ENCODE measurements around the gene KCNK18.
A peak's percentile ranks its signal among the peaks of the same experiment; 100 is the strongest.

Gene KCNK18

DNA sequence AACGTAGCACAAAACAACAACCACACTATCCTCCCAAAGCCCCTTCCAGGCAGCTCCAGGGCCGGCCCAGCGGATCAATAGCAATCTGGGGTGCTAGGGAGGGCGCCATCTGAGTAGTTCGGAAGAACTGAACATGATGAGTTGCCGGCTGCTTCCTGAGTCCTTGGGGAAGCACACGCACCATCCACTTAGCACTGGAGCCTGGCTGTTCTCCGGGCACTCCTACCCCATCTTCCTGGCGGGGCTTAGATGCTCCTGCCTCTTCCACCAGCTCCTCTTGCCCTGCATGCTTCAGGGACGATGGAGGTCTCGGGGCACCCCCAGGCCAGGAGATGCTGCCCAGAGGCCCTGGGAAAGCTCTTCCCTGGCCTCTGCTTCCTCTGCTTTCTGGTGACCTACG lies at the start of gene KCNK18:
KCNK18 (plus strand) TSS at position 301 of the 400 bp plus-strand sequence; CDS start at position 301, 0 bp downstream.
- no peak for DNase-seq

GRCh38 chr10:117148284-117148683 lies 49.0 kb upstream of the KCNK18 start:
- no peak for DNase-seq

DNA sequence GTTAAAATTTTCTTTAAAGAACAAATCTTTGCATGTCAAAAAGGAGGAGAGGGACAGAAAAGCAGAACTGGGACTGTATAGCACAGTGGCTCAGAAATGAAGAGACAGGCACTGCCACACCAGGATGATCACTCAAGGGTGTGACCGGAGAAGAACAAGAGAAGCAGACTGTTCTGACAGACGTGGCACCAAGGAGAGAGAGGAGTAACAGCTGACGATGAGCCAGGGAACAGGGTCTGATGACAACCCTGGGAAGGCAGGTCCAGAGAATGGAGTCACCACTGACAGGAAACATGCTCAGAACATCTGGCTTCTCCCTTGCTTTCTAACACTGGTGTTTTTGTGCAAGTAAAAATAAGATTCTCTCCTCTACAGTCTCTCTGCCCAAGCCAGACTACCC lies 44.6 kb upstream of the KCNK18 start:
- DNase-seq = no peak

DNA sequence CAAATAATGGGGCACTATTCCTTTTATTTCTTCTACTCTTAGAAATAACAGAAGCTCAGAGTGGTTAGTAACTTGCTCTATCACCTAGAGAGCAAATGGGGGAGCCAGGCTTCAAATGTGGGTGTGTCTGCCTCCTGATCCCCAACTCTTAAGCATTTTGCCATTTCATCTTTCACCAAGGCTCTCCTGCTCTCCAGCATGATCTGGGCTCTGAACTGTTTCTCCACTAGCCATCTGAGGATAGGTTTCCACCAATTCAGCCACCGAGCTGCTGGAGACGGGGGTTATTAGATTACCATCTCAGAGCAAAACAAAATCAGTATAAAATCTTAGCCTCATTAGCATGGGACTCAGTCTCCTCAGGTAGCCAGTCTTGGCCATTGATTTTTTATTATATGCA lies 39.0 kb upstream of the KCNK18 start:
- no peak for DNase-seq

DNA sequence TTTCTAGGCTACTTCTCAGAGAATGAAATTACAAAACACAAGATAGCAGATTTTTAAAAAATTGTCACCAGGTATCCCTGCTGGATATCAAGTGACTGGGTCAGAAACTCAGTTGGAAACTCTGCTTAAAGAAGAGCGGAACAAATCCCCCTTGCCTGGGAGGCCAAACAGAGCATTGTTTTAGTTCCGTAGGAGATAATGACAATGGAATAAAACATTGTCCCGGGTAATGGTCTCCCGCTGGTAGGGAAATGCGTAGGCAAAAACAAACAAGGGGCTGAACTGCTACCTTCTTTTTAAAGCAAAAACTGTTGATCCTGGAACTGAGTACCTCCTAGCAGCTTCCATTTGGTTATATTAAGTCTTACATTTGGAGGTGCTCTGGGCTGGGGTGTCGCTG lies 37.9 kb upstream of the KCNK18 start:
- no peak for DNase-seq

- no peak for DNase-seq
These were observed 36.7 kb upstream of the KCNK18 start for GRCh38 chr10:117160567-117160966.

DNA sequence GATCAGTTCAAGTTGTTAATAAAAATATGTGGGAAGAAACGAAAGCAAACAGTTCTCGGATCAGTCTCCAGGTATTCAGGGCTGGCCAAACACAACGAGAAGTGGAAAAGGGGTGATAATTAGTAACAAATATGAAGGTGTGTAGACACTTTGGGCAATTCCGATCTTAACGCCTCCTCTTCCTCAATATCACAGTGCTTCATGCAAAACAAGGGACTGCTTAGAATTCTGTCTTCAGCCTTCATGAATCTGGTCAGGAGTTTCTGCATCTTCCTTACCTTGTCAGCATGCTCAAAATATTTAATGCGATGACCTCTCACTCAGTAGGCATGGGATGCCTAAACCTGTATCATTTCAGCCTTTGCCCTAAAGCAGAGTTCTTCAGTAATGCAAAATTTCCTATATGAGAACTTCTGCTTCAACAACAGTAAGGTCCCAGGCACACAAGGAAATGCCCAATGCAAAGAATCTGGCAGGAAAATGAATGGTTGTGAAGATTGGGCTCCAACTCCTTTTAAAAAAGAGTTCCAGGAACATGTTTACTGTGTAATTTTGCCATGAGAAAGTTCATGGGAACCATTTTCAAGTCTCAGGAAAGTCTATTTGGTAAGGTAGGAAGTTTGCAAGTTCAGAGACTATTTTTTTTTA lies 35.8 kb upstream of the KCNK18 start:
- DNase-seq = no peak

GRCh38 chr10:117162093-117163060 lies 34.9 kb upstream of the KCNK18 start:
- DNase-seq = no peak

- DNase-seq = no peak
These were observed 34.0 kb upstream of the KCNK18 start for GRCh38 chr10:117163061-117163953.

- no peak for DNase-seq
These were observed 33.2 kb upstream of the KCNK18 start for GRCh38 chr10:117163954-117164548.

GRCh38 chr10:117164592-117165537 lies 32.4 kb upstream of the KCNK18 start:
- DNase-seq = no peak

DNA sequence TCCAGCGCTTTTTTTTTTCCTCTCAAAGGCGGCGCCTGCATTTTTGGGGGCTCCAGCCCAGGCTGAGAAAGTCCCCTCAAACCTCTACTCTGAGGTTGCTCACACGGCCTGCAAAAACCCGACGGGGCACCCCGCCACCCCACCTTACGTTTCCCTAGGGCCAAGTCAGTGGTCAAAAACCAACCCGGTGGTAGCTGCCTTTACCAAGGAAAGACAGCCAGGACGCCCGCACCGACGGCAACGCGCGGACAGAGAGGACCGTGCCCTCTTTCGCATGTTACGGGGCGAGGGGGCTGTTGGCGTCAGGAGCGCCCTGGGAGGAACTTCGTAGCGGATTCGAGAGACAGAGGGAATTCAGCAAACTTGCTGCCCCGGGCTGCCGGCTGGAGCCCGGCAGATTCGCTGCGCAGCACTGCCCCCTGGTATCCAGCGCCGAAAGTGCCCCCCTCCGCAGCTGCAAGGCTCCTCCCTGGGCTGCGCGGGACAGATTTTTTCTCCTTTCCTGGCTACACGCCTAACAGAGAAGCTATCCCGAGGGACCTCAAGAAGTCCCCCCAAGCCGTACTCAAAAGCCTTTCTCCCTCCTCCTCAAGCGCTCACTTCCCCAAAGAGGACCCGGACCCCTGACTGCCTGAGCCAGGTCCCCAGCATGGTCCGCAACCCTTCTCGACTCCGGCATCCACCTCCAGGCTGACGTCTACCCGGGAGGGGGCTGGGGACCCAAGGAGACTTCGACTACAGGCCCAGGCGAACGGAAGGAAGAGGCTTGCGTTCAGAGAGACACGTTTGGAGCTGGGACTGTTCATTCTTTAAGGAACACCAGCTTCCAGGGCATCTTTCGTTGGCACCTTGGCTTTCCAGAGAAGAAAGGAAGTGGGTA lies 31.5 kb upstream of the KCNK18 start:
- no peak for DNase-seq

- DNase-seq = no peak
These were observed 30.6 kb upstream of the KCNK18 start for GRCh38 chr10:117166418-117167345.

- no peak for DNase-seq
These were observed 29.9 kb upstream of the KCNK18 start for GRCh38 chr10:117167346-117167788.

GRCh38 chr10:117167789-117168674 lies 29.3 kb upstream of the KCNK18 start:
- DNase-seq = peak; percentile 50

DNA sequence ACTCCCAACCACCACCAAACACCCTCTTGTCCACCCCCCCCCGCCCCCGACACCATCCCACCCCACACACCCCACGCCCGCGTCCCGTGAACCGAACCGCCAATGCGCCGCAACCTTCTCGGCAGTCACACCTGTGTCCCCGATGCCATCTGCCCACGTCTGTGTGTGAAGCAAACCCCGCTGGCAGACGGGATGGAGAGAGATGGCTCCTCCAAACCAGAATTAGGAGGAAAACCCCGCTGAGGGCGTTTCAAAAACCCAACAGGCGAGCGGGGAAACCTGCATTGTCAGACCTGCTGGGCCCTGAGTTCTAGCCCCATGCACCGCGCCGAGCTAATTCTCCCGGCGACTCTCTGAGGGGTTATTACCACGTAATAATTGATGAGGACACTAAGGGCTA lies 28.6 kb upstream of the KCNK18 start:
- DNase-seq = no peak

- no peak for DNase-seq
These were observed 27.8 kb upstream of the KCNK18 start for GRCh38 chr10:117169480-117169879.

- DNase-seq = no peak
These were observed 27.0 kb upstream of the KCNK18 start for GRCh38 chr10:117170244-117170643.

All from activated CD4-positive, alpha-beta T cell treated with anti-CD3 and anti-CD28 coated beads for 1 hour (primary cell).